Measurements from ENCODE around the gene SMYD2. TPM values are rescaled to one million over a fixed set of nuclear protein-coding genes. Genes with fewer than 3 reads are reported as not detected.

The SMYD2 gene
- total RNA-seq, 2 donors from 2014 or later, result 6.2 to 89.5 TPM

DNA sequence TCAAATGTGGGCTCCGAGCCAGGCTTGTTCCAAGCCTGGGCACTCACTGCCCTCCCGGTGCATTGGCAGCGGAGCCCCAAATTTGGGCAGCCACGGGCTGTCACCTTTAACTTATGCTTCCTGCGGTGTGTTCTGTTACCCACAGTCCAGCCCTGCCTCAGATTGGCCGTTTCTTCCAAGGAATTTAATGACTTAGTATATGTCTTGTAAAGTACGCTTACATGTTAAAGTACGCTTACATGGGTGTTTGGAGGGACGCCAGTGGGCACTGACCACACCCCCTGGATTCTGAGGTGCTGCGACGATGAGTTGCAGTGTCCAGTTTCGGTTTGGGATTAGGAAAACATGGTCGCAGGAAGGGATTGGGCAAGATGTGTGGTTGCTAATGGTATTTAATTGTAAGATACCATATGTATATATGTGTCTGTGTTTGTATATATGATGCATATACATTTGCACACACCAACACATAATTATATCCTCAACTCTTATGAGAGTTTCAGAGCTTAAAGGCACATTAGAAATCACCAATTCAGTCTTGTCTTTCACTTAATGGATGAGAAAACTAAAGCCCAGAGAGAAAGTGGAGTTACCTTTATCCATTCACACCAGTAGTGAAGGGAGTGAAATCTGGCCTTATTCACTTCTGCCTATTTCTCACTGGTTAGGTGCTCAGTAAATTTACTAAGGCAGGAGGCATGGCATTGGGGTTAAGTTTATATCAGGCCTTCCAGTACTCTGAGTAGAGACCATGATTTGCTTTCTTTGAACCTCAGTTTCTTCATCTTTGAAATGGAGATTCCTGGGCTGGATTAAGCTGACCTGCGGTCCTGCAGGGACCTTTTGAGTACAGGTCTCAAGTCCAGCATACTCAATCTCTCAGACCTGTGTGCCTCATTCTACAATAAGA is 1.0 kb downstream of the SMYD2 start:
- peak overlapping the region; percentile 89 to 92 for H3K4me3 ChIP-seq
- H3K36me3 ChIP-seq, result no peaks in the 10 kb centered on the region
- no peak for DNase-seq (ENCODE audit: low spot score)
- H3K27me3 ChIP-seq, result no peaks in the 10 kb centered on the region
- H3K9me3 ChIP-seq, result no peaks in the 10 kb centered on the region
- peak overlapping the region in 1 of 2 donors; percentile 35 for H3K27ac ChIP-seq
- TF ChIP-seq, protein P1, sequence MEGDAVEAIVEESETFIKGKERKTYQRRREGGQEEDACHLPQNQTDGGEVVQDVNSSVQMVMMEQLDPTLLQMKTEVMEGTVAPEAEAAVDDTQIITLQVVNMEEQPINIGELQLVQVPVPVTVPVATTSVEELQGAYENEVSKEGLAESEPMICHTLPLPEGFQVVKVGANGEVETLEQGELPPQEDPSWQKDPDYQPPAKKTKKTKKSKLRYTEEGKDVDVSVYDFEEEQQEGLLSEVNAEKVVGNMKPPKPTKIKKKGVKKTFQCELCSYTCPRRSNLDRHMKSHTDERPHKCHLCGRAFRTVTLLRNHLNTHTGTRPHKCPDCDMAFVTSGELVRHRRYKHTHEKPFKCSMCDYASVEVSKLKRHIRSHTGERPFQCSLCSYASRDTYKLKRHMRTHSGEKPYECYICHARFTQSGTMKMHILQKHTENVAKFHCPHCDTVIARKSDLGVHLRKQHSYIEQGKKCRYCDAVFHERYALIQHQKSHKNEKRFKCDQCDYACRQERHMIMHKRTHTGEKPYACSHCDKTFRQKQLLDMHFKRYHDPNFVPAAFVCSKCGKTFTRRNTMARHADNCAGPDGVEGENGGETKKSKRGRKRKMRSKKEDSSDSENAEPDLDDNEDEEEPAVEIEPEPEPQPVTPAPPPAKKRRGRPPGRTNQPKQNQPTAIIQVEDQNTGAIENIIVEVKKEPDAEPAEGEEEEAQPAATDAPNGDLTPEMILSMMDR (IDR thresholded peaks at IDR 0.05), result no peak
- H3K4me1 ChIP-seq, result peaks cover 0 to 29% of the 10 kb centered on the region in 2 donors

DNA sequence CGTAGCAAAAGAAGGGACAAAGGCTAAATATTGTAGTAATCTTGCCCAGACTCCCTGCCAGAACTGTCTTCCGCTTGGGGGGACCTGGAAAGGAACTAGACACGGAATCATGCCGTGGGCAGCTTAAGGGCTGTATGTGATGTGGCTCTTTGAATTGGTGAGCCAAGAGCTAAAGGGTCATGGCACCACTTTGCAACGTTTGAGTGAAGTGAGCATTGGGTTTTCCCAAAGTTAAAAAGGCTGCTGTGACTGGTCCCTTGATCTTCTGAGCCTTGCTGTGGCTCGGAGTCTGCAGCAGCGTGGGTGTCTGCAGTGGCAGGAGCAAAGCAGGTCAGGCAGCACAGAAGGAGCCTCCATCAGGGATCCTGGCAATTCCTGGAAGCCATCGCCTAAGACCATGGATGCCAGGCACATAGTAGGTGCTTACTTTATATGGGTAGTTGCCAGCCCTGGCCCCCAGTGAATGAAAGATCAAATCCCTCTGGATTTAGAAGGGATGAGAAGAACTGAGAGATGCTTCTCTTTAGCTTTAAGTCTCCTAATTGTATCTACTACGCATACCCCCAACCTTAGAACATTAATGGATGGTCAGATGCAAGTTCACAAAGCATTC is 1.8 kb downstream of the SMYD2 start:
- H3K4me3 ChIP-seq, result no peak overlapping the region
- H3K9me3 ChIP-seq, result no peaks in the 10 kb centered on the region
- peaks cover 0 to 25% of the 10 kb centered on the region in 2 donors for H3K4me1 ChIP-seq
- H3K36me3 ChIP-seq, result no peaks in the 10 kb centered on the region
- no peak for DNase-seq (ENCODE audit: low spot score)
- H3K27ac ChIP-seq, result no peak overlapping the region
- TF ChIP-seq, protein P1 (IDR thresholded peaks at IDR 0.05), result no peak
- no peaks in the 10 kb centered on the region for H3K27me3 ChIP-seq

DNA sequence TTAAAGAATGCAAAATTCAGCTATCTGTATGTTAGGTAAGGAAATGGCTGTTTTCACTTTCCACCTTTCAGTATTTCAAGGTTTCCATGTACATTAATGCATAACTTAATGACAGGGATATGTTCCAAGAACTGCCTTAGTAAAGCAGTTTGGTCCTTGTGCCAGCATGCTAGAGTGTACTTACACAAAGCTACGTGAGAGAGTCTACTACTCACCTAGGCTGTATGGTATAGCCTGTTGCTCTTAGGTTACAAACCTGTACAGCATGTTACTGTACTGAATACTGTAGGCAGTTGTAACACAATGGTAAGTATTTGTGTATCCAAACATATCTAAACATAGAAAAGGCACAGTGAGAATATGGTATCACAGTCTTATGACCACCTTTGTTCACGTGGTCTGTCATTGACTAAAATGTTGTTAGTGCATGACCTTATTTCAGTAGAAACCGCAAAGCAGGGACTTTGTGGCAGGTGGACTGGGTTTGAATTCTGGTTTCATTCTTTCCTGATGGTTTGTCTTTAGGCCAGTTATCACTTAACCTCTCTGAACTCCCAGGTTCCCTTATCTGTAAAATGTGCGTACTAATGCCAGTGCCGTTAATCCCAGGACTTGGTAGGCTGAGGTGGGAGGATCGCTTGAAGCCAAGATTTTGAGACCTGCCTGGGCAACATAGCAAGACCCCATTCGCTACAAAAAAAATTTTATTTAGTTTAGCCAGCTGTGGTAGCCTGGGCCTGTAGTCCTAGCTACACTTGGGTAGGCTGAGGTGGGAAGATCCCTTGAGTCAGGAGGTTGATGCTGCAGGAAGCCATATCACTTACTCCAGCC is 4.9 kb downstream of the SMYD2 start:
- TF ChIP-seq, protein P1 (IDR thresholded peaks at IDR 0.05), result no peak
- H3K9me3 ChIP-seq, result no peaks in the 10 kb centered on the region
- H3K27ac ChIP-seq, result no peak overlapping the region
- no peaks in the 10 kb centered on the region for H3K36me3 ChIP-seq
- H3K4me1 ChIP-seq, result peaks cover 0 to 13% of the 10 kb centered on the region in 2 donors
- no peaks in the 10 kb centered on the region for H3K27me3 ChIP-seq
- H3K4me3 ChIP-seq, result no peak overlapping the region
- no peak for DNase-seq (ENCODE audit: low spot score)

DNA sequence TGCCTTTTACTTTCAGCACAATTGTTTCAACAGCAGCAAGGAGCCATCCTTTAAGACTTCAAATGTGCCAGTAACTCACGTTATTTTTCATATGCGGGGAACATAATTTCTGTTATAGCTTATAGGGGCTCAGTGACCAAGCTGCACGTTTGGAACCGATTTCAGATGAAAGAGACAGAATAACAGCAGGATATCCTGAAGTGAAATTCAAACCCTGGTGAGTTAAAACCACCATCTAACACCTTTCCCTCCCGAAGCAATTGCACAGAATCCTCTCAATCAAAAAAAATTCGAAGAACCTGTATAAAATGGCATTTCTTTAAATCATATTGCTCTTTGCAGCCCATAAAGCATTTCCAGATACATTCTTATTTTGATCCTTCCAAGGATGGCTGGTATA is 6.9 kb downstream of the SMYD2 start:
- TF ChIP-seq, protein P1 (IDR thresholded peaks at IDR 0.05), result no peak
- no peaks in the 10 kb centered on the region for H3K27me3 ChIP-seq
- no peak overlapping the region for H3K4me3 ChIP-seq
- H3K36me3 ChIP-seq, result no peaks in the 10 kb centered on the region
- no peaks in the 10 kb centered on the region for H3K9me3 ChIP-seq
- peaks cover 0 to 3% of the 10 kb centered on the region in 2 donors for H3K4me1 ChIP-seq
- no peak overlapping the region for H3K27ac ChIP-seq
- DNase-seq (ENCODE audit: low spot score), result no peak

DNA sequence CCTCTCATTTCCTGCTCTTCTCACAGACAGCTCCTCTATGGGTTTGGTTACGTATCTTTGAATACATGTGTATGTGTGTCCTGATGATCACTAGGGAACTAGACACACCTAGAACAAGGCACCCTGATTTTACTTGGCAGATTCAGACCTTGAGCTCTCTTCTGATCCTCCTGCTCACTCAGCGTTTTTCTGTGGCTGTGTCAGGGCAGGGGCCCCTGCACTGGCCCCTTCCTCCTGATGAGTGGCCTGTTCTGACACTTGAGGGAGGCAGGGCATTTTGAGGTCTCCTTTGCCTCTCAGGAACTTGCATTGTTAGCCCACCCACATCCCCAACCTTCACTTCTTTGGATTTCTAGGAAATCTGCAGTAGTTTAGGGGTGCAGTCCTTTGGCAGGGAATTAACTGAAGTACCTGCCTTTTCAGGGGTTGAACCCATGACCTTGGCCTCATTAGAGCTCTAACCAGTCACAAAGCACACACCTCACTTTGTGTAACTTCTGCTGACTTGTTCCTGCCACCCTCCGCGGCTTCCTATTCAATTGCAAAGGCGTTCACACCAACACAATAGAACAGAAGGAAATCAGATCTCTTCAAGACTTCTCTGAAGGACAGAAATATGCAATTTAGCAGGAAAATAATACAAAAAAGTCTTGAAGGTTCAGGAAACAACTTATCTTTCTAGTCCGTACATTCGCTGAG is 8.8 kb downstream of the SMYD2 start:
- H3K36me3 ChIP-seq, result no peaks in the 10 kb centered on the region
- no peak overlapping the region for H3K27ac ChIP-seq
- DNase-seq (ENCODE audit: low spot score), result no peak
- H3K9me3 ChIP-seq, result no peaks in the 10 kb centered on the region
- H3K27me3 ChIP-seq, result no peaks in the 10 kb centered on the region
- no peak overlapping the region for H3K4me3 ChIP-seq
- TF ChIP-seq, protein P1 (IDR thresholded peaks at IDR 0.05), result no peak
- peaks cover 0 to 3% of the 10 kb centered on the region in 2 donors for H3K4me1 ChIP-seq

All from right atrium auricular region (tissue), 2 donors.